Endothelial cell (in vitro differentiated cells): ENCODE data around the gene CLBA1. TPM values are rescaled to one million over a fixed set of nuclear protein-coding genes. Genes with fewer than 3 reads are reported as not detected.

Source experiments
- DNase-seq: peaks from one replicate; pipeline ENCODE4 v3.0.0; 2021; ENCODE audit warnings: low spot score
- H3K27ac Mint-ChIP-seq: one replicate; pipeline ENCODE4 v1.8.0; 2021; ENCODE audit warnings: mixed read lengths, inconsistent platforms; ENCODE audit not compliant: unreplicated experiment
- H3K27me3 Mint-ChIP-seq: one replicate; pipeline ENCODE4 v1.8.0; 2021; ENCODE audit warnings: mild to moderate bottlenecking, moderate library complexity, mixed read lengths, inconsistent platforms; ENCODE audit not compliant: unreplicated experiment
- H3K36me3 Mint-ChIP-seq: one replicate; pipeline ENCODE4 v1.8.0; 2021; ENCODE audit warnings: mild to moderate bottlenecking, low read depth, mixed read lengths, inconsistent platforms; ENCODE audit not compliant: unreplicated experiment
- H3K4me1 Mint-ChIP-seq: one replicate; pipeline ENCODE4 v1.8.0; 2021; ENCODE audit warnings: mild to moderate bottlenecking, mixed read lengths, inconsistent platforms; ENCODE audit not compliant: unreplicated experiment
- H3K4me3 Mint-ChIP-seq: one replicate; pipeline ENCODE4 v1.8.0; 2021; ENCODE audit warnings: mild to moderate bottlenecking, mixed read lengths, inconsistent platforms; ENCODE audit not compliant: unreplicated experiment
- H3K9me3 Mint-ChIP-seq: one replicate; pipeline ENCODE4 v1.8.0; 2021; ENCODE audit warnings: mixed read lengths, inconsistent platforms; ENCODE audit not compliant: unreplicated experiment
- CTCF ChIP-seq: fragments of 200-600 bp; sonication (generic); IDR thresholded peaks from one replicate; pipeline ENCODE4 v1.5.0; 2021; ENCODE audit warnings: antibody characterized with exemption; ENCODE audit not compliant: unreplicated experiment
- total RNA-seq: library from RNA; stranded (reverse); fragmentation: NEBNext Ultra II Directional; extraction: Animal tissue kit (Norgen Biotek cat#: 25700); gene quantifications from one replicate; pipeline ENCODE4 v1.2.1, GENCODE V29; 2021; ENCODE audit not compliant: unreplicated experiment

The CLBA1 gene
- total RNA-seq, 1 donor from 2014 or later, result 13.5 TPM

DNA sequence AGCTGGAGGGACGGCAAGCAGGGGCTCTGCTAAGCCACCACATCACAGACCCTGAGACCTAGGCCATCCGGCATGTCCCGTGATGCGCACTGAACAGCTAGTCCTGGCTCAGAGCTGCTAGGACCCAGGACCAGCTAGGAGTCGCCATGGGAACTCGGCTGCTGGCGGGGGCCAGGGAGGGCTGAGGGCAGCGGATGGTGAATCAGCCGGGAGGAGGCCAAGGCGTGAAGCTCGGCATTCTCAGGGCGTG lies 12.5 kb upstream of the CLBA1 start:
- no peak for DNase-seq
- no peaks in the 10 kb centered on the region for H3K36me3 Mint-ChIP-seq
- no peak overlapping the region for H3K27ac Mint-ChIP-seq
- H3K4me1 Mint-ChIP-seq, result peaks cover 15% of the 10 kb centered on the region
- H3K4me3 Mint-ChIP-seq, result no peak overlapping the region
- H3K9me3 Mint-ChIP-seq, result no peaks in the 10 kb centered on the region
- peaks cover 11% of the 10 kb centered on the region for H3K27me3 Mint-ChIP-seq
- TF ChIP-seq CTCF, result no peak

DNA sequence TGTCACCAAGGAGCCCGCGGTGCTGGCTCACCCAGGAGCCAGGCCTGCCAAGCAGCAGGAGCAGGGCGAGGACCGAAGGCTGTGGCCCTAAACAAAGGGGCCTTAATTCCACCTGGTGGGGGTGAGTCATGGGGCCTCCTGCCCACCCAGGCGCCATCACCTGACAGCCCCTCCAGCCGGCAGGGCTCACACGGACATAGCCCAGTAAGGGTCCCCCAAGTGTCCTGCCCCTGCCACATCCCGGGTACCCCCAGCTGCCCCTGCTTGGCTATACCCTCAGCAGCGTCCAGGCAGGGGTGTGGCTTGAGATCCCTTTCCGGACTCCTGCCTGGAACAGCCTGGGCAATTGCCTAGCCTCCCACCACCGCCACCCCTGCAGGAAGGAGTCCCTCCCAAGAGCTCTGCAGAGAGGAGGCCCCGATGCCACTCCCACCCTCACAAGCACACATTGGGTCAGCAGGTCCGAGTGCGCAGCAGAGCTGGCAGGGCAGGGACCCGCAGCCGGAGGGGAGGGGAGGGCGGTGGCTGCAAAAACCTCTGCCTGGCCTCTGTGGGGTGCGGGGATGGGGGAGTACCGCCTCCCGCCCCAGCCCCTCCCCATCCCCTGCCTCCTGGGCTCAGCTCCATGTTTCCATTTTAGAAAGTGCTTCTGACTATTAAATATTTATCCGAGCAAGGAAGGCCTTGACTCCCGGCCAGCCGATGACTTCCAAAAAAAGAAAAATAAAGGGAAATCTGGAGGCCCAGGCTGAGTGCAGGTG lies 12.0 kb upstream of the CLBA1 start:
- Mint-ChIP-seq H3K36me3 (no peaks in the 10 kb centered on the region), H3K27me3 (peaks cover 11% of the 10 kb centered on the region), H3K4me3 (no peak overlapping the region), H3K9me3 (no peaks in the 10 kb centered on the region), H3K4me1 (peaks cover 14% of the 10 kb centered on the region), H3K27ac (no peak overlapping the region)
- TF ChIP-seq CTCF, result no peak
- no peak for DNase-seq

- no peak for TF ChIP-seq CTCF
- Mint-ChIP-seq H3K27ac (no peak overlapping the region), H3K9me3 (no peaks in the 10 kb centered on the region)
Measured at GRCh38 chr14:104974146-104974541, 11.4 kb upstream of the CLBA1 start.

DNA sequence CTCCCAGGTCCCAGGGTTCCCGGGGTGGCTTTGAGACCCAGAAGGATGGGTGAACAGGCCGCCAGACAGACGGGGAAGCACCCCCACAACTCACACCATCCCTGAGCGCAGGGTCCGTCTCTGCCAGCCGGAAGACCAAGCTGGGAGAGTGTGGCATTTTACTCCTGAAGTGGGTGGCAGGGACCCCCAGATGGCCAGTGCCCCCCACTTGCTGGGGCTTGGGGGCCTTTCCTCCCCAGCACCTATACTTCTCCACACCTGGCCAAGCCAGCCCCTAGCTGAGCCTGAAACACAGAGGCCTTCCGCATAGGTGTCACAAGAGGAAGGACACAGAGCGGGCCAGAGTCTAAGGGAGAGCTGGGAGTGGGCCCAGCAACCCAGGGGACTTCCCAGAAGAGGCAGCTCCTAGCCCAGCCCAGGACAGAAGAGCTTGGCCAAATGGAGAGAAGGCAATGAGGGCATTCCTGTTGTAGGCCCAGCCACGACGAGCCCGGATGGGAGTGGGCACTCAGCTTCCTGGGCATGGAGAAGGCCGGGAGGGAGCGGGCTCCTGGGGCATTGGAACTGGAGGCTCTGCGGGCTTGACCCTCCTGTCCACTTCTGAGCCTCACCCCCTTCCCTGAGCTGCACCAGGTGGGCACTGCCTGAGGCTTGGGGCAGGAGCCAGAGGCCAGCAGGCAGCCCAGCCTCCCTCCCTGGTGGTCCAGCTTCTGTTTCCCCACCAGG lies 10.8 kb upstream of the CLBA1 start:
- DNase-seq, result no peak
- Mint-ChIP-seq H3K27me3 (peaks cover 16% of the 10 kb centered on the region), H3K4me3 (no peak overlapping the region), H3K9me3 (no peaks in the 10 kb centered on the region), H3K4me1 (peaks cover 10% of the 10 kb centered on the region), H3K36me3 (peaks cover 3% of the 10 kb centered on the region), H3K27ac (no peak overlapping the region)
- TF ChIP-seq CTCF, result no peak

More at GRCh38 chr14:104974146-104974541, 11.4 kb upstream of the CLBA1 start:
- no peaks in the 10 kb centered on the region for H3K36me3 Mint-ChIP-seq
- peaks cover 11% of the 10 kb centered on the region for H3K4me1 Mint-ChIP-seq
- peaks cover 13% of the 10 kb centered on the region for H3K27me3 Mint-ChIP-seq
- no peak overlapping the region for H3K4me3 Mint-ChIP-seq
- DNase-seq, result no peak
